Measurements from ENCODE around the gene AFDN.

The AFDN gene

GRCh38 chr6:167917551-167918154 lies 90.9 kb downstream of the AFDN start:
- Histone ChIP-seq H3K4me2 (ENCODE audit: low read depth, low read length) (no peak overlapping the region), H3K27me3 (replicated peaks; ENCODE audit: insufficient read depth, low read length) (no peaks in the 10 kb centered on the region), H4K20me1 (ENCODE audit: insufficient read depth, low read length) (no peaks in the 10 kb centered on the region), H3K36me3 (replicated peaks; ENCODE audit: insufficient read depth, low read length) (no peaks in the 10 kb centered on the region), H3K27ac (ENCODE audit: low read length) (no peak overlapping the region), H3K4me3 (ENCODE audit: low read length) (no peak overlapping the region), H3K9ac (ENCODE audit: low read length) (no peak overlapping the region), H3F3A (ENCODE audit: insufficient read depth, low read length) (no peaks in the 10 kb centered on the region), H3K9me2 (replicated peaks; ENCODE audit: insufficient read depth, low read length) (no peaks in the 10 kb centered on the region), H3K79me2 (ENCODE audit: low read length) (no peaks in the 10 kb centered on the region), H3K9me3 (replicated peaks; ENCODE audit: insufficient read depth, low read length) (no peaks in the 10 kb centered on the region), H2AFZ (ENCODE audit: low read length) (no peak overlapping the region), H3K4me1 (ENCODE audit: low read length) (no peaks in the 10 kb centered on the region)
- no peak for TF ChIP-seq EZH2 (optimal IDR thresholded peaks at IDR 0.05; ENCODE audit: low read depth, low read length)
- no peak for TF ChIP-seq CTCF (IDR thresholded peaks at IDR 0.05; ENCODE audit: low read length)
- no peak for TF ChIP-seq EZH2phosphoT487 (IDR thresholded peaks at IDR 0.05; ENCODE audit: low read length)
- no peak for DNase-seq

DNA sequence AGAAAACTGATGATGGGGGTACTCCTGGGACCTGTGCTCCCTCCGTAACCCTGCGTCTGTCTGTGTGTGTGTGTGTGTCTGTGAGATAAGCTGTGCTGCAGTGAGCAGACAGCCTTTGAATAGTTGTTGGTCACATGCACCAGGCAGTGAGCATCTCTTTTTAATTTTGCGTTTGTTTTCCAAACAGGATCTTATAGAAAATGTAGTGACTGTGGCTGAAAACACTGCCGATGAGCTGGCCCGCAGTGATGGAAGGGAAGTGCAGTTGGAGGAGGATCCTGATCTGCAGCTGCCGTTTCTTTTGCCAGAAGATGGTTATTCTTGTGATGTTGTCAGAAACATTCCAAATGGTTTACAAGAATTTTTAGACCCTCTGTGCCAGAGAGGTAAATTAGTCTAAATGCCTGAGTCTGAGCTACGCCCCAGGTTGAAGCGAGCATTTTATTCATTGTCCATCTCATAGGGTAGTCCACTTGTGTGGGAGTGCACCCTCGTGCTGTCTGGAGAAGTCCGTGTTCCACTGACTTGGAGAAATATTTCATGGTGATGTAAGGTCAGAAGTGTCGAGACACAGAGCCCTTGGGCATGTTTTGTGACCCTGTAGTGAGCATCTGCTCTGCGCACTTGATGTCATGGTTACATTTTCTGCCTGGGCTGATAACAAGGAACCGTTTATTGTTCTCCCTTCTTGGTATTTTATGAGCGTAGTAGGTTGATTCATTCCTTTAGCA lies 92.0 kb downstream of the AFDN start:
- Histone ChIP-seq H3K4me2 (ENCODE audit: low read depth, low read length) (no peak overlapping the region), H3K79me2 (ENCODE audit: low read length) (no peaks in the 10 kb centered on the region), H3K4me1 (ENCODE audit: low read length) (no peaks in the 10 kb centered on the region), H3K27ac (ENCODE audit: low read length) (no peak overlapping the region), H3K36me3 (replicated peaks; ENCODE audit: insufficient read depth, low read length) (no peaks in the 10 kb centered on the region), H3K9me2 (replicated peaks; ENCODE audit: insufficient read depth, low read length) (no peaks in the 10 kb centered on the region), H3F3A (ENCODE audit: insufficient read depth, low read length) (no peaks in the 10 kb centered on the region), H4K20me1 (ENCODE audit: insufficient read depth, low read length) (no peaks in the 10 kb centered on the region), H3K27me3 (replicated peaks; ENCODE audit: insufficient read depth, low read length) (no peaks in the 10 kb centered on the region), H2AFZ (ENCODE audit: low read length) (no peak overlapping the region), H3K4me3 (ENCODE audit: low read length) (no peak overlapping the region), H3K9me3 (replicated peaks; ENCODE audit: insufficient read depth, low read length) (no peaks in the 10 kb centered on the region), H3K9ac (ENCODE audit: low read length) (no peak overlapping the region)
- no peak for DNase-seq
- TF ChIP-seq EZH2phosphoT487 (IDR thresholded peaks at IDR 0.05; ENCODE audit: low read length) (no peak), CTCF (IDR thresholded peaks at IDR 0.05; ENCODE audit: low read length) (no peak), EZH2 (optimal IDR thresholded peaks at IDR 0.05; ENCODE audit: low read depth, low read length) (no peak)

- H3K36me3 ChIP-seq (replicated peaks; ENCODE audit: insufficient read depth, low read length) = no peaks in the 10 kb centered on the region
- no peak for DNase-seq
- no peaks in the 10 kb centered on the region for H4K20me1 ChIP-seq (ENCODE audit: insufficient read depth, low read length)
- H3F3A ChIP-seq (ENCODE audit: insufficient read depth, low read length) = no peaks in the 10 kb centered on the region
- TF ChIP-seq EZH2phosphoT487 (IDR thresholded peaks at IDR 0.05; ENCODE audit: low read length) = no peak
- no peak for TF ChIP-seq EZH2 (optimal IDR thresholded peaks at IDR 0.05; ENCODE audit: low read depth, low read length)
- TF ChIP-seq CTCF (IDR thresholded peaks at IDR 0.05; ENCODE audit: low read length) = no peak
- no peak overlapping the region for H3K4me2 ChIP-seq (ENCODE audit: low read depth, low read length)
- H3K9me2 ChIP-seq (replicated peaks; ENCODE audit: insufficient read depth, low read length) = no peaks in the 10 kb centered on the region
- no peaks in the 10 kb centered on the region for H3K4me1 ChIP-seq (ENCODE audit: low read length)
- no peak overlapping the region for H2AFZ ChIP-seq (ENCODE audit: low read length)
- H3K27ac ChIP-seq (ENCODE audit: low read length) = no peak overlapping the region
- H3K9ac ChIP-seq (ENCODE audit: low read length) = no peak overlapping the region
- H3K9me3 ChIP-seq (replicated peaks; ENCODE audit: insufficient read depth, low read length) = no peaks in the 10 kb centered on the region
- no peak overlapping the region for H3K4me3 ChIP-seq (ENCODE audit: low read length)
- no peaks in the 10 kb centered on the region for H3K79me2 ChIP-seq (ENCODE audit: low read length)
- no peaks in the 10 kb centered on the region for H3K27me3 ChIP-seq (replicated peaks; ENCODE audit: insufficient read depth, low read length)
Measured at GRCh38 chr6:167919349-167919748, 92.6 kb downstream of the AFDN start.

Data from MM.1S (cell line).